ENCODE data around the gene TUSC7.

DNA sequence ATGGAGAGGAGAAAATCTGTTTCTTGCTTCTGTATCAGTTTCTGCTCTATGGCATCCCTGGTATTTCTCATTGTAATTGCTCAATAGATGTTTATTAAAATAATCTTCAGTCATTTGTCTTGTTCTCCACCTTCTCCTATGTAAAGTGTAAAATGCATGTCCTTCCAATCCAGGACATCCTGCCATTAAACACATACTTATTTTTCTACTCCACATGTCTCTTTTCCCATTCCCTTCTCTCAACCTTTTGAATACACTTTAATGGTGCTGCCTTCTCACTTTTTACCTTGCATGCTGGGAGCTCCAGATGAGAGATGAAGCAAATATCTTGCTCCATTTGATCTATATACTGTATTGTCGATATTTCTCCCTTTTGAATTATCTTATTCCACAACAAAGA is 49.7 kb downstream of the TUSC7 start:
- TF ChIP-seq, protein P1, sequence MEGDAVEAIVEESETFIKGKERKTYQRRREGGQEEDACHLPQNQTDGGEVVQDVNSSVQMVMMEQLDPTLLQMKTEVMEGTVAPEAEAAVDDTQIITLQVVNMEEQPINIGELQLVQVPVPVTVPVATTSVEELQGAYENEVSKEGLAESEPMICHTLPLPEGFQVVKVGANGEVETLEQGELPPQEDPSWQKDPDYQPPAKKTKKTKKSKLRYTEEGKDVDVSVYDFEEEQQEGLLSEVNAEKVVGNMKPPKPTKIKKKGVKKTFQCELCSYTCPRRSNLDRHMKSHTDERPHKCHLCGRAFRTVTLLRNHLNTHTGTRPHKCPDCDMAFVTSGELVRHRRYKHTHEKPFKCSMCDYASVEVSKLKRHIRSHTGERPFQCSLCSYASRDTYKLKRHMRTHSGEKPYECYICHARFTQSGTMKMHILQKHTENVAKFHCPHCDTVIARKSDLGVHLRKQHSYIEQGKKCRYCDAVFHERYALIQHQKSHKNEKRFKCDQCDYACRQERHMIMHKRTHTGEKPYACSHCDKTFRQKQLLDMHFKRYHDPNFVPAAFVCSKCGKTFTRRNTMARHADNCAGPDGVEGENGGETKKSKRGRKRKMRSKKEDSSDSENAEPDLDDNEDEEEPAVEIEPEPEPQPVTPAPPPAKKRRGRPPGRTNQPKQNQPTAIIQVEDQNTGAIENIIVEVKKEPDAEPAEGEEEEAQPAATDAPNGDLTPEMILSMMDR (tag by site-specific recombination; IDR thresholded peaks at IDR 0.05) = no peak
- TF ChIP-seq OSR2 (tag by site-specific recombination; IDR thresholded peaks at IDR 0.05) = no peak
- no peak for TF ChIP-seq ZNF830 (tag by site-specific recombination; IDR thresholded peaks at IDR 0.05; ENCODE audit: low read depth)
- TF ChIP-seq ZNF549 (tag by site-specific recombination; IDR thresholded peaks at IDR 0.05) = no peak
- TF ChIP-seq KLF16 (tag by site-specific recombination; IDR thresholded peaks at IDR 0.05) = no peak

Data from HEK293 (cell line).